Ishikawa (cell line): ENCODE results near the gene YWHAH.

ENCODE experiments used
- CEBPB ChIP-seq: IDR thresholded peaks from 2 replicates; pipeline ENCODE4 v1.6.1; 2012
- CREB1 ChIP-seq: IDR thresholded peaks from 2 replicates; pipeline ENCODE4 v1.6.1; 2012; ENCODE audit warnings: low read depth
- EGR1 ChIP-seq: IDR thresholded peaks from 2 replicates; pipeline ENCODE4 v1.6.1; 2012
- EP300 ChIP-seq: IDR thresholded peaks from 2 replicates; pipeline ENCODE4 v1.6.1; 2012; ENCODE audit warnings: borderline replicate concordance
- FOXM1 ChIP-seq: IDR thresholded peaks from 2 replicates; pipeline ENCODE4 v1.6.1; 2012; ENCODE audit warnings: low read depth, borderline replicate concordance
- NFIC ChIP-seq: IDR thresholded peaks from 2 replicates; pipeline ENCODE4 v1.6.1; 2012
- RAD21 ChIP-seq: IDR thresholded peaks from 2 replicates; pipeline ENCODE4 v1.6.1; 2012; ENCODE audit warnings: low read depth
- TAF1 ChIP-seq: IDR thresholded peaks from 2 replicates; pipeline ENCODE4 v1.6.1; 2012; ENCODE audit warnings: low read depth, mild to moderate bottlenecking
- TCF12 ChIP-seq: IDR thresholded peaks from 2 replicates; pipeline ENCODE4 v1.6.1; 2012; ENCODE audit warnings: low read depth
- TEAD4 ChIP-seq: IDR thresholded peaks from 2 replicates; pipeline ENCODE4 v1.6.1; 2012
- YY1 ChIP-seq: IDR thresholded peaks from 2 replicates; pipeline ENCODE4 v1.6.1; 2012; ENCODE audit warnings: low read depth
- ZBTB7A ChIP-seq: IDR thresholded peaks from 2 replicates; pipeline ENCODE4 v1.6.1; 2012; ENCODE audit warnings: low read depth
- TF ChIP-seq, protein P1 (sequence below): IDR thresholded peaks from 2 replicates; pipeline ENCODE4 v1.6.1; 2012; ENCODE audit warnings: low read depth, mild to moderate bottlenecking
- TF ChIP-seq, protein P2 (sequence below): IDR thresholded peaks from 2 replicates; pipeline ENCODE4 v1.6.1; 2012
- TF ChIP-seq, protein P3 (sequence below): IDR thresholded peaks from 2 replicates; pipeline ENCODE4 v1.6.1; 2012

YWHAH gene

DNA sequence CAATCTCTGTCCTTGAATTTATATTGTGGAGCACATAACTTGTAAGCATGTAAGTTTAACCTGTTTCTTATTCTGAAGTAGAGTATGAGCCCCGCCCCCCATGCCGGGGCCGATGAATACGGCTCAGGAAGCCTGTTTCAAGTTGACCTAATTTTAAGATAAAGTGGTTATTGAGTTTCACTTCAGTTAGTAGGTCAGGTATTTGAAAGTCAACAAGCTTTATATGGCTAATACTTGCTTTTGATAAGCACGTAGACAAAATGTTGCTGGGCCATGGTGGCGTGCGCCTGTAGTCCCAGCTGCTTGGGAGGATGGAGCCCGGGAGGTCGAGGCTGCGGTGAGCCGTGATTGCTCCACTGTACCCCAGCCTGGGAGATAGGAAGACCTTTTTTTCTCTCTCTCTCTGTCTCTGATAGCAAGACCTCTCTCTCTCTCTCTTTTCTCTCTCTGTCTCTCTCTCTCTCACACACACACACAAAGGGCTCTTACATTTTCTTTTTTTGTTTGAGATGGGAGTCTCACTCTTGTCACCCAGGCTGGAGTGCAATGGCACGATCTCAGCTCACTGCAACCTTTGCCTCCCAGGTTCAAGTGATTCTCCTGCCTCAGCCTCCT is 14.4 kb downstream of the YWHAH start:
- TF ChIP-seq, protein P1, sequence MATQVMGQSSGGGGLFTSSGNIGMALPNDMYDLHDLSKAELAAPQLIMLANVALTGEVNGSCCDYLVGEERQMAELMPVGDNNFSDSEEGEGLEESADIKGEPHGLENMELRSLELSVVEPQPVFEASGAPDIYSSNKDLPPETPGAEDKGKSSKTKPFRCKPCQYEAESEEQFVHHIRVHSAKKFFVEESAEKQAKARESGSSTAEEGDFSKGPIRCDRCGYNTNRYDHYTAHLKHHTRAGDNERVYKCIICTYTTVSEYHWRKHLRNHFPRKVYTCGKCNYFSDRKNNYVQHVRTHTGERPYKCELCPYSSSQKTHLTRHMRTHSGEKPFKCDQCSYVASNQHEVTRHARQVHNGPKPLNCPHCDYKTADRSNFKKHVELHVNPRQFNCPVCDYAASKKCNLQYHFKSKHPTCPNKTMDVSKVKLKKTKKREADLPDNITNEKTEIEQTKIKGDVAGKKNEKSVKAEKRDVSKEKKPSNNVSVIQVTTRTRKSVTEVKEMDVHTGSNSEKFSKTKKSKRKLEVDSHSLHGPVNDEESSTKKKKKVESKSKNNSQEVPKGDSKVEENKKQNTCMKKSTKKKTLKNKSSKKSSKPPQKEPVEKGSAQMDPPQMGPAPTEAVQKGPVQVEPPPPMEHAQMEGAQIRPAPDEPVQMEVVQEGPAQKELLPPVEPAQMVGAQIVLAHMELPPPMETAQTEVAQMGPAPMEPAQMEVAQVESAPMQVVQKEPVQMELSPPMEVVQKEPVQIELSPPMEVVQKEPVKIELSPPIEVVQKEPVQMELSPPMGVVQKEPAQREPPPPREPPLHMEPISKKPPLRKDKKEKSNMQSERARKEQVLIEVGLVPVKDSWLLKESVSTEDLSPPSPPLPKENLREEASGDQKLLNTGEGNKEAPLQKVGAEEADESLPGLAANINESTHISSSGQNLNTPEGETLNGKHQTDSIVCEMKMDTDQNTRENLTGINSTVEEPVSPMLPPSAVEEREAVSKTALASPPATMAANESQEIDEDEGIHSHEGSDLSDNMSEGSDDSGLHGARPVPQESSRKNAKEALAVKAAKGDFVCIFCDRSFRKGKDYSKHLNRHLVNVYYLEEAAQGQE = no peak
- no peak for TF ChIP-seq TCF12
- TF ChIP-seq RAD21 = no peak
- TF ChIP-seq TEAD4 = no peak
- TF ChIP-seq FOXM1 = no peak
- no peak for TF ChIP-seq ZBTB7A
- TF ChIP-seq, protein P2, sequence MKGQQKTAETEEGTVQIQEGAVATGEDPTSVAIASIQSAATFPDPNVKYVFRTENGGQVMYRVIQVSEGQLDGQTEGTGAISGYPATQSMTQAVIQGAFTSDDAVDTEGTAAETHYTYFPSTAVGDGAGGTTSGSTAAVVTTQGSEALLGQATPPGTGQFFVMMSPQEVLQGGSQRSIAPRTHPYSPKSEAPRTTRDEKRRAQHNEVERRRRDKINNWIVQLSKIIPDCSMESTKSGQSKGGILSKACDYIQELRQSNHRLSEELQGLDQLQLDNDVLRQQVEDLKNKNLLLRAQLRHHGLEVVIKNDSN = no peak
- no peak for TF ChIP-seq EGR1
- TF ChIP-seq, protein P3, sequence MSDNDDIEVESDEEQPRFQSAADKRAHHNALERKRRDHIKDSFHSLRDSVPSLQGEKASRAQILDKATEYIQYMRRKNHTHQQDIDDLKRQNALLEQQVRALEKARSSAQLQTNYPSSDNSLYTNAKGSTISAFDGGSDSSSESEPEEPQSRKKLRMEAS = no peak
- TF ChIP-seq EP300 = no peak
- no peak for TF ChIP-seq CREB1
- TF ChIP-seq YY1 = no peak
- no peak for TF ChIP-seq CEBPB
- no peak for TF ChIP-seq NFIC
- TF ChIP-seq TAF1 = no peak

DNA sequence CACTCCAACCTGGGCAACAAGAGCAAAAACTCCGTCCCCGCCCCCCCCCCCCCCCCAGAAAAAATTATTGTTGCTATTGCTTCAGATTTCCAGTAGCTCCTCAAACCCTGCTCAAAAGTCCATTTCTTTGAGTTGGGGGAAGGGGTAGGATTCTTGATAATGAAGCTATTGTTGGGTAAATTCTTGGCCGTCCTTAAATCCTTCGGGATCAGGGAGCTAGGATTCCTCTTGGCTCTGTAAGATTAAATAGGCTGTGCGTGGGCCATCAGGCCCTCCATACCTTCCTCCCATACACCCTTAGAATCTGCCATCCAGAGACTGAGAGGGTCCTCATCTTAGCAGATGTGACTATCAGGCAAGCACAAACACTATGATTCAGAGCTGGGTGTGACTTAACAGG is 16.4 kb downstream of the YWHAH start:
- TF ChIP-seq, protein P1 = no peak
- TF ChIP-seq TAF1 = no peak
- no peak for TF ChIP-seq NFIC
- TF ChIP-seq CEBPB = no peak
- no peak for TF ChIP-seq ZBTB7A
- no peak for TF ChIP-seq RAD21
- TF ChIP-seq EP300 = no peak

DNA sequence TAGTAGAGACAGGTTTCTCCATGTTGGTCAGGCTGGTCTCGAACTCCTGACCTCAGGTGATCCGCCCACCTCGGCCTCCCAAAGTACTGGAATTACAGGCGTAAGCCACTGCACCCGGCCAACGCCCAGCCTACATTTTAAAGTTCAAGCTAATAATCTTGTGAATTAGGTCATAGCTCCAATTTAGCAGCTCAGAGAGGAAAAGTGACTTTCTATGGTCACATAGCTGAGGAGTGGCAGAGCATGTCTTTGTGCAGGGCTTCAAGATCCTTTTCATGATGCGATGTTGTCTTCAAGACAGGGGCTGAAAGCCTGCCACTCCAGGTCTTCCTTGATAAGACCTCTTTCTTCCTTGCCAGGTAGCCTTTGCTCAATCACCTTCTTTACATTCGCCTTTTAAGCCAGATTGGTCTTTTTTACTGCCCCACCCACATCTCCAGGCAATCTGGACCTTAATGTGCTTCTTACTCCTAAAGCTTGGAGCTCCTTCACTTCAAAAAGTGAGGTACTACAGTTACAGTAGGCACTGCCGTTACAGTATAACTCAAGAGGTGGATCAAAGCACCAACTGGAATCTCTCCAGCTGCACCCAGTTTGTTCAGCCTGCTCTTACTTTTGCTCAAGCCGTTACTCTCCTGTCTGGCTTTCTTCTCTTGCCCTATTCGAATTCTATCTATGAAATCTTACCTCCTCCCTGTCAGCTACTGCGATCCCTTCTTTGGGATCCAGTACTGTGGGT is 18.2 kb downstream of the YWHAH start:
- no peak for TF ChIP-seq NFIC
- TF ChIP-seq CEBPB = no peak
- TF ChIP-seq FOXM1 = no peak
- TF ChIP-seq YY1 = no peak
- TF ChIP-seq, protein P1 = no peak
- TF ChIP-seq, protein P3 = no peak
- TF ChIP-seq TEAD4 = no peak
- no peak for TF ChIP-seq EP300
- no peak for TF ChIP-seq TAF1
- TF ChIP-seq CREB1 = no peak

DNA sequence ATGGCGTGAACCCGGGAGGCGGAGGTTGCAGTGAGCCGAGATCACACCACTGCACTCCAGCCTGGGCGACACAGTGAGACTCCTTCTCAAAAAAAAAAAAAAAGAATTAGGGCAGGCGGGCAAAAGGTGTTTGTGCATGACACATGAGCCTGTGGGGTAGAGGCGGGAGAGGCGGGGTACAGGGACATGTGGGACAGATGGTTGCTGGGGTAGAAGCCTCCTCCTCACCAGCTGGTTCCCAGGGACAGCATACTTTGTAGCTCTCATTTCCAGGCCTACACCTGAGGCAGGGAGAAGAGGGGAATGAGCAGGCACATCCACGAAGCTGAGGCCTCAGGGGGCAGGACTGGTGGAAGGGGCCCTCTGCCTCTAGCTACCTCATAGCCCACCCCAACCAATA is 23.7 kb downstream of the YWHAH start:
- no peak for TF ChIP-seq CEBPB
- TF ChIP-seq, protein P2 = no peak
